HepG2 (cell line): ENCODE data around the gene CAMSAP2. TPM values are rescaled to one million over a fixed set of nuclear protein-coding genes. Genes with fewer than 3 reads are reported as not detected.

Source experiments
- CREM ChIP-seq, 2 experiments: sonication (generic) in 1 of 2; formaldehyde crosslinking in 1 of 2; IDR thresholded peaks; 2 replicates each; pipeline versions ENCODE4 v1.4.0 to v1.6.1; 2016 to 2020; ENCODE audit warnings: antibody characterized with exemption in 1 of 2, mild to moderate bottlenecking in 1 of 2, missing genetic modification reagents in 1 of 2
- EEA1 ChIP-seq: sonication (generic); formaldehyde crosslinking; IDR thresholded peaks from 2 replicates; pipeline ENCODE4 v1.5.1; 2020; ENCODE audit warnings: mild to moderate bottlenecking, missing genetic modification reagents, borderline replicate concordance
- FIP1L1 ChIP-seq: fragments of 200-400 bp; formaldehyde crosslinking; IDR thresholded peaks from 2 replicates; pipeline ENCODE4 v1.6.1; 2018; ENCODE audit warnings: low read depth, mild to moderate bottlenecking, low read length, moderate library complexity, borderline replicate concordance; ENCODE audit not compliant: insufficient read depth
- FOXK2 ChIP-seq: fragments of 450-650 bp; IDR thresholded peaks from 2 replicates; pipeline ENCODE4 v1.6.1; 2016
- GPBP1L1 ChIP-seq: sonication (generic); formaldehyde crosslinking; IDR thresholded peaks from 2 replicates; pipeline ENCODE4 v1.5.0; 2020; ENCODE audit warnings: mild to moderate bottlenecking, missing genetic modification reagents
- KDM2A ChIP-seq: sonication (generic); formaldehyde crosslinking; IDR thresholded peaks from 2 replicates; pipeline ENCODE4 v1.4.0; 2020; ENCODE audit warnings: low read depth, missing genetic modification reagents, borderline replicate concordance
- KLF12 ChIP-seq: sonication (generic); formaldehyde crosslinking; IDR thresholded peaks from 2 replicates; pipeline ENCODE4 v1.4.0; 2020; ENCODE audit warnings: missing genetic modification reagents, borderline replicate concordance
- MTERF4 ChIP-seq: sonication (generic); formaldehyde crosslinking; IDR thresholded peaks from 2 replicates; pipeline ENCODE4 v1.8.0; 2023; ENCODE audit warnings: mild to moderate bottlenecking, missing genetic modification reagents
- NCOR1 ChIP-seq: fragments of 200-600 bp; sonication (generic); IDR thresholded peaks from 2 replicates; pipeline ENCODE4 v1.7.0; 2017; ENCODE audit warnings: antibody characterized with exemption, low read length, borderline replicate concordance
- NFIC ChIP-seq: IDR thresholded peaks from 2 replicates; pipeline ENCODE4 v1.6.1; 2012; ENCODE audit warnings: mild to moderate bottlenecking, low read length, inconsistent platforms
- PHF5A ChIP-seq: IDR thresholded peaks from one replicate; pipeline ENCODE4 v1.6.1; 2018; ENCODE audit warnings: low read depth, missing genetic modification reagents; ENCODE audit not compliant: unreplicated experiment
- PREB ChIP-seq: sonication (generic); formaldehyde crosslinking; IDR thresholded peaks from 2 replicates; pipeline ENCODE4 v1.4.0; 2020; ENCODE audit warnings: missing genetic modification reagents
- RAD51 ChIP-seq: fragments of 450-650 bp; IDR thresholded peaks from 2 replicates; pipeline ENCODE4 v1.6.1; 2016; ENCODE audit warnings: borderline replicate concordance
- RNF2 ChIP-seq: fragments of 450-650 bp; conservative IDR thresholded peaks from 2 replicates; pipeline ENCODE4 v1.6.1; 2016; ENCODE audit warnings: low read depth
- TEAD2 ChIP-seq: sonication (generic); formaldehyde crosslinking; IDR thresholded peaks from 2 replicates; pipeline ENCODE4 v1.9.0; 2021; ENCODE audit warnings: missing genetic modification reagents
- ZBTB46 ChIP-seq: sonication (generic); formaldehyde crosslinking; IDR thresholded peaks from 2 replicates; pipeline ENCODE4 v1.4.0; 2020; ENCODE audit warnings: mild to moderate bottlenecking, missing genetic modification reagents, borderline replicate concordance
- ZFX ChIP-seq: sonication (generic); formaldehyde crosslinking; IDR thresholded peaks from 2 replicates; pipeline ENCODE4 v1.4.0; 2020; ENCODE audit warnings: mild to moderate bottlenecking, low read depth, missing genetic modification reagents, moderate library complexity
- ZNF446 ChIP-seq: sonication (generic); formaldehyde crosslinking; IDR thresholded peaks from 2 replicates; pipeline ENCODE4 v1.5.0; 2020; ENCODE audit warnings: mild to moderate bottlenecking, missing genetic modification reagents
- ZNF784 ChIP-seq: sonication (generic); formaldehyde crosslinking; IDR thresholded peaks from 2 replicates; pipeline ENCODE4 v1.5.1; 2020; ENCODE audit warnings: missing genetic modification reagents, mild to moderate bottlenecking, borderline replicate concordance
- ZNF891 ChIP-seq: sonication (generic); formaldehyde crosslinking; IDR thresholded peaks from 2 replicates; pipeline ENCODE4 v1.5.0; 2020; ENCODE audit warnings: mild to moderate bottlenecking, missing genetic modification reagents
- ZSCAN21 ChIP-seq: sonication (generic); formaldehyde crosslinking; IDR thresholded peaks from 2 replicates; pipeline ENCODE4 v1.8.0; 2022; ENCODE audit warnings: mild to moderate bottlenecking, missing genetic modification reagents, moderate library complexity, borderline replicate concordance
- ZSCAN22 ChIP-seq: sonication (generic); formaldehyde crosslinking; IDR thresholded peaks from 2 replicates; pipeline ENCODE4 v1.4.0; 2020; ENCODE audit warnings: mild to moderate bottlenecking, missing genetic modification reagents
- polyA plus RNA-seq, 8 experiments: library from polyadenylated mRNA; depleted of rRNA in 3 of 8; stranded (reverse) in 7 of 8; unstranded in 1 of 8; fragments of >200 nt; fragmentation: Illumina TruSeq in 4 of 8; extraction: Trizol in 4 of 8; gene quantifications; 2 replicates each; pipeline versions ENCODE4 v1.2.1 to v1.2.3, GENCODE V29; 2011 to 2016; ENCODE audit warnings: low read depth in 4 of 8, missing spikeins in 1 of 8, mixed read lengths in 1 of 8; ENCODE audit not compliant: insufficient read depth in 1 of 8
- total RNA-seq, 5 experiments: library from RNA; depleted of rRNA; stranded (reverse); fragments of >200 nt; fragmentation: Illumina TruSeq; extraction: Trizol; gene quantifications; 2 replicates each; pipeline ENCODE4 v1.2.3, GENCODE V29; 2016; ENCODE audit warnings: low read depth in 1 of 5

CAMSAP2 gene
- total and polyA plus RNA-seq, 2 of the 13 experiments (the other 11 are each of a cell fraction or from before 2014, with no cell fraction given) = 3.4 to 8.2 TPM

- TF ChIP-seq ZNF446 (no peak), EEA1 (CRISPR knock-in tag) (0 out of 2 replicates have a peak, but pooled peaks have one; percentile 25), ZSCAN22 (CRISPR knock-in tag) (no peak), TEAD2 (CRISPR knock-in tag) (no peak), ZNF784 (CRISPR knock-in tag) (no peak; the same call in 1 of the 2 replicates), ZFX (CRISPR knock-in tag) (peak; percentile 80), RNF2 (0 out of 2 replicates have a peak, but pooled peaks have one; percentile 7), MTERF4 (CRISPR knock-in tag) (0 out of 2 replicates have a peak, but pooled peaks have one; percentile 41), KLF12 (no peak; the same call in 1 of the 2 replicates), PHF5A (no peak), ZNF891 (CRISPR knock-in tag) (no peak), ZBTB46 (CRISPR knock-in tag) (peak; percentile 82; the same call in 1 of the 2 replicates), KDM2A (peak; percentile 63), RAD51 (no peak), CREM (IDR thresholded peaks at IDR 0.05) (no peak), CREM (CRISPR knock-in tag; IDR thresholded peaks at IDR 0.05) (no peak), NFIC (no peak), PREB (CRISPR knock-in tag) (no peak), GPBP1L1 (CRISPR knock-in tag) (no peak), ZSCAN21 (CRISPR knock-in tag) (peak; percentile 75; the same call in 1 of the 2 replicates), FOXK2 (peak; percentile 94), NCOR1 (no peak), FIP1L1 (0 out of 2 replicates have a peak, but pooled peaks have one; percentile 19)
Measured at GRCh38 chr1:200890818-200891773, 152.4 kb downstream of the CAMSAP2 start (continued).
